ENCODE measurements around the gene GPRC5C. TPM values are rescaled to one million over a fixed set of nuclear protein-coding genes. Genes with fewer than 3 reads are reported as not detected.
A peak's percentile ranks its signal among the peaks of the same experiment; 100 is the strongest.
"Not testable (repeated sequence)": the region's sequence is repeated elsewhere in the genome, so short reads cannot be mapped to it uniquely, and the experiment has no call there.

The GPRC5C gene
- polyA plus RNA-seq, 1 donor from 2014 or later: 0.18 TPM

DNA sequence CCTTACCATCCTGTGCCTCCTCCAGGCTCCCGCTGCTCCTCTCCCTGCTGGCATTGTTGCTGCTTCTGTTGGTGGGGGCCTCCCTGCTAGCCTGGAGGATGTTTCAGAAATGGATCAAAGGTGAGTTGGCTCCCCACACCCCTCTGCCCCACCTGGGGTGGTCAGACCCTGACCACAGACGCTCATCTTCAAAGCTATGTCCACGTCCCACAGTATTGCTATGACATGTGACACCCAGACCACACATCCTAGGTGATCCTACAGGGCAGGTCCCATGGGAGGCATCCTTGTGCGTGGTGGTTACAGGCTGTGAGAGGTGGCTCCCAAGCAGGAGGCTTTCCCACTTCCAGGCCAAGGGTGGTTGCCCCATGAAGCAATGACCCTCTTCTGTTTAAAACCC is 45.5 kb downstream of the GPRC5C start:
- H3K36me3 Mint-ChIP-seq: peaks cover 16% of the 10 kb centered on the region
- H3K4me1 Mint-ChIP-seq: peaks cover 4 to 13% (median 8%) of the 10 kb centered on the region in 3 donors
- peaks cover 0 to 10% (median 2%) of the 10 kb centered on the region in 3 donors for H3K9me3 Mint-ChIP-seq
- H3K27ac Mint-ChIP-seq: peak overlapping the region in 2 of 3 donors; percentile 53 to 59
- no peak overlapping the region for H3K4me3 Mint-ChIP-seq
- H3K27me3 Mint-ChIP-seq: peaks cover 2% of the 10 kb centered on the region

DNA sequence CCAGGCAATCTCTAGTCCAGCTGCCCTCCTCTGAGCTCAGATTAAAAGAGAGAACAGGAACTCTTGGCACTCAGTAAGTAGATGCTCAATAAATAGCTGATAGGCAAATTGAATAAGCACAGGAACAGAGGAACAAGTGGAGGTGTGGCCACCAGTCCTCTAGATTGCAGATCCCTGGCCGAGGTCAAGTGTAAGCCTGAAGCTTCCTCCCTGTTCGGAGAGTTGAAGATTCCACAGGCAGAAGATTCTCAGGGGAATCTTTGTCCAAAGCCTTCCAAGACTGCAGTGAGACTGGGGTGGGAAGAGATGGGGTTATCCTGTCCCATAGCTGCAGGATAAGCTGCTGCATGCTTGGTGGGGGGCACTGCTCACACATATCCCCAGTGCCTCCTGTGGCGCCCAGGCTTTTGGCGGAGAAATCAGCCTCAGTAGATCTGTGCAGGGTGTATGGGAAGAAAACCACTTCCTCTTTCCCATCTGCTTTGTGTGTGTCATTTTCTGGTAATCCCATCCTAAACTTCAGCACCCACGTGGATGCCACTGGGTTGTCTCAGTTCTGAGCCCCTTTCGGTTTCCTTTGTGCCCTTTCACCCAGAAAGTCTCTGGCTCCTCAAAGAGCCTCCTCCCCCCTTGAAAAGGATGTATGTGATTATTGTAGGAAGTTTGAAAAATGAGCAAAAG is 46.7 kb downstream of the GPRC5C start:
- Mint-ChIP-seq H3K36me3 (peaks cover 16% of the 10 kb centered on the region), H3K9me3 (peaks cover 0 to 10% (median 2%) of the 10 kb centered on the region in 3 donors), H3K27ac (peak overlapping the region in 2 of 3 donors; percentile 33 to 70), H3K4me1 (peaks cover 4 to 13% (median 8%) of the 10 kb centered on the region in 3 donors), H3K27me3 (peaks cover 2% of the 10 kb centered on the region), H3K4me3 (peak overlapping the region in 3 of 4 donors; percentile 46 to 65 (median 56))

DNA sequence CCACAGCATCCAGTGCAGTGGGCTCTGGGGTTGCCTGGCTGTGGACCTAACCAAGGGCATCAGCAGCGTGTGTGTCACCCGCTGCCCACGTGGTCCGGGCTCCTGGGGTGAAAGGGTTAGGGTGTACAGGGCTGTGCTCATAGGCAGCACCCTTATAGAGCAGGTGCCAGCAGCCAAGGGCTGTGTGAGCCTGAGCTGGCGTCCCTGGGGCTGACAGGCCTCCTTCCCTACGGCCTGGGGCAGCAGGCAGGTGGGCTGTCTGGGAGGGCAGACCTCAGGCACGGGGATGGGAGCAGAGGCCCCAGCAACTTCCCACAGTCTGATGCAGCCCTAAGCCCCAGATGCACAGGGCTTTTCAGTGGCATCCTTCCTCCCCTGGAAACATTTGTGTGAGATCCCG is 48.4 kb downstream of the GPRC5C start:
- Mint-ChIP-seq H3K9me3 (peaks cover 0 to 4% (median 2%) of the 10 kb centered on the region in 3 donors), H3K36me3 (peaks cover 11% of the 10 kb centered on the region), H3K4me3 (peak overlapping the region in 1 of 4 donors; percentile 9), H3K4me1 (peaks cover 4 to 11% (median 5%) of the 10 kb centered on the region in 3 donors), H3K27ac (peak overlapping the region in 1 of 3 donors; percentile 64), H3K27me3 (peaks cover 2% of the 10 kb centered on the region)

DNA sequence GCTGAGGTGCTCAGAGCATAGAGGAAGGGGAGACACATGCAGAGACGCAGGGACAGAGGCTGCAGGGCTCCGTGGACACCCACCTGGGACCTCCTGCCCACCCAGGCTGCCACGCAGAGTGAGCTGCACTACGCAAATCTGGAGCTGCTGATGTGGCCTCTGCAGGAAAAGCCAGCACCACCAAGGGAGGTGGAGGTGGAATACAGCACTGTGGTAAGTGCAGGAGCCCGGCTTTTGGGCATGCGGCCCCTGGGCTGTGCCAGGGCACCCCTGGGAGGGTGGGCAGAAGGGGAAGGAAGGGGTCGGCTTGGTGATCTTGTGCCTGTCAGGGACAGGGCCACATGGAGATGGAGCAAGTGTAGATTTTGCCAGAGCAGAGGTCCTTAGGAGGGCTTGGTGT is 49.7 kb downstream of the GPRC5C start:
- H3K36me3 Mint-ChIP-seq: peaks cover 2% of the 10 kb centered on the region
- H3K4me1 Mint-ChIP-seq: peaks cover 4 to 11% (median 7%) of the 10 kb centered on the region in 3 donors
- H3K4me3 Mint-ChIP-seq: peak overlapping the region in 1 of 4 donors; percentile 57

DNA sequence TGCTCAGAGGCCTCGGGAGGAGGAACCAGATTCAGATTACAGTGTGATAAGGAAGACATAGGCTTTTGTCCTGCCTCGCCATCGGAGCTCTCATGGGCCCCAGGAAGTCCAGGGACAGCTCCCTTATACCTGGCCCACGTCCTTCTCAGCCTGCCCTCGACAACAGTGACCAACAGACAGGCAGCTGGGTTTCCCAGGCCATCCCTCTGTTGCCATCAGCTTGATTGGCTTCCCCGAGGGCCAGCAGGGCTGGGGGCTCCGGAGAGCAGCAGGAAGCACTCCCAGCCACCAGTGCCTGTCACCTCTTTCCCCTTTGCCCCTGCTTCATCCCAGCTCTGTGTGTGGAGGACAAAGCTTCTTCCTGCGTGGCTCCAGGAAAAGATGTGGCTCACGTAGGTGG is 52.2 kb downstream of the GPRC5C start:
- peaks cover 4% of the 10 kb centered on the region for H3K36me3 Mint-ChIP-seq
- no peaks in the 10 kb centered on the region for H3K9me3 Mint-ChIP-seq
- no peak overlapping the region for H3K27ac Mint-ChIP-seq
- peaks cover 2 to 4% (median 4%) of the 10 kb centered on the region in 3 donors for H3K4me1 Mint-ChIP-seq
- H3K27me3 Mint-ChIP-seq: peaks cover 4% of the 10 kb centered on the region
- no peak overlapping the region for H3K4me3 Mint-ChIP-seq

More for the DNA sequence above, 49.7 kb downstream of the GPRC5C start:
- no peaks in the 10 kb centered on the region for H3K9me3 Mint-ChIP-seq
- H3K27me3 Mint-ChIP-seq: peaks cover 4% of the 10 kb centered on the region
- no peak overlapping the region for H3K27ac Mint-ChIP-seq

DNA sequence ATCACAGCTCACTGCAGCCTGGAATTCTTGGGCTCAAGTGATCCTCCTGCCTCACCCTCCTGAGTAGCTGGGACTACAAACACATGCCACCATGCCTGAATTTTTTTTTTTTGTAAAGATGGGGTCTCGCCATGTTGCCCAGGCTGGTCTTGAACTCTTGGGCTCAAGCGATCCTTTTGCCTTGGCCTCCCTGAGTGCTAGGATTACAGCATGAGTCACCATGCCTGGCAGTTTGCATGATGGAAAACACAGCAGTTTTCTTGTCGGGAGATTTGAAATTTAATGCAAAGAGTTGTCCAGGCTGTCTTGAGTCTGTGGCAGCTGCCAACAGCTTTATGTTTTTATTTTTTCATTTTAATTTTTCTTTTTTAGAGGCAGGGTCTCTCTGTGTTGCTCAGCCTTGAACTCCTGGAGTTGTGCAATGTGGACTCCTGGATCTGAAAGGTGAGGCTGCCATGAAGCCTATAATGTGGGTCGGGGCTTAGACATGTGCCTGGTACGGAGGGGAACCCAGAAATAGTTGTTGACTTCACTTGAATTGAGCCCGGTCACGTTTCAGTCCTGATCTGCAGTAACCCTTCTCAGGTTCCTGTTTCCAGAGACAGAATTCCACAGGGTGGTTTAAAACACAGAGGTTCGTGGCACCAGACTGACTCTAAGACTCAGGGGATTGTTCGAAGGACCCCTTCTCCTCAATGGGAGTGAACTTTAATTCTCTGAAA is 53.3 kb downstream of the GPRC5C start:
- Mint-ChIP-seq H3K4me3 (peak overlapping the region in 1 of 4 donors; percentile 30), H3K9me3 (no peaks in the 10 kb centered on the region), H3K4me1 (peaks cover 0 to 2% (median 0%) of the 10 kb centered on the region in 3 donors), H3K27ac (no peak overlapping the region), H3K27me3 (peaks cover 4% of the 10 kb centered on the region), H3K36me3 (peaks cover 4% of the 10 kb centered on the region)

DNA sequence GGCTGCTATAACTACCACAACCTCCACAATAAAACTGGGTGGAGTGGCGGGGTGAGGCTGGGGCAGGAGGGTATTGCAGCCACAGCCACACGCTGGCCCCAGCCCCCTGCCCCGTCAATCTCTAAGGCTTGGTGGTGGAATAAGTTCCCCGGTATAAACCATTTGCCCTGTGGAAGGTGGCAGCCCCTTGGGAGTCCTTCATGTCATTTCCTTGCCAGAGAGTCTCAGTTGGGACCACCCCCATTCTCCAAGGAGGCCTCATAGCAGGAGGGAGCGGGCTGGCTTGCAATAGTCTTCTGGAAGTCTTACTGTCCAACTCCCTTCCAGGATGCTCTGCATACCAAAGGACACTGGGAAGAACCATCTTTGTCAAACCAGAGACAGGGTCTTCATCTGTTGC is 54.0 kb downstream of the GPRC5C start:
- Mint-ChIP-seq H3K27me3 (peaks cover 4% of the 10 kb centered on the region), H3K36me3 (peaks cover 4% of the 10 kb centered on the region), H3K4me3 (no peak overlapping the region), H3K4me1 (peaks cover 0 to 2% (median 0%) of the 10 kb centered on the region in 3 donors), H3K9me3 (no peaks in the 10 kb centered on the region), H3K27ac (peak overlapping the region in 1 of 3 donors; percentile 31)

DNA sequence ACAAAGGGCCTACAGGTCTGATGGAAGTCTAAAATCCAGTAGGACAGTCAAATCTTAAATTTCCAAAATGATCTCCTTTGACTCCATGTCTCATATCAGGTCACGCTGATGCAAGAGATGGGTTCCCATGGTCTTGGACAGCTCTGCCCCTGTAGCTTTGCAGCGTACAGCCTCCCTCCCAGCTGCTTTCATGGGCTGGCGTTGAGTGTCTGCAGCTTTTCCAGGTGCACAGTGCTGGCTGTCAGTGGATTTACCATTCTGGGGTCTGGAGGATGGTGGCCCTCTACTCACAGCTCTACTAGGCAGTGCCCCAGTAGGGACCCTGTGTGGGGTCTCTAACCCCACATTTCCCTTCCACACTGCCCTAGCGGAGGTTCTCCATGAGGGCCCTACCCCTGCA is 56.4 kb downstream of the GPRC5C start:
- not testable (repeated sequence) for H3K27ac Mint-ChIP-seq, H3K4me3 Mint-ChIP-seq, H3K36me3 Mint-ChIP-seq, H3K27me3 Mint-ChIP-seq, H3K9me3 Mint-ChIP-seq, H3K4me1 Mint-ChIP-seq

DNA sequence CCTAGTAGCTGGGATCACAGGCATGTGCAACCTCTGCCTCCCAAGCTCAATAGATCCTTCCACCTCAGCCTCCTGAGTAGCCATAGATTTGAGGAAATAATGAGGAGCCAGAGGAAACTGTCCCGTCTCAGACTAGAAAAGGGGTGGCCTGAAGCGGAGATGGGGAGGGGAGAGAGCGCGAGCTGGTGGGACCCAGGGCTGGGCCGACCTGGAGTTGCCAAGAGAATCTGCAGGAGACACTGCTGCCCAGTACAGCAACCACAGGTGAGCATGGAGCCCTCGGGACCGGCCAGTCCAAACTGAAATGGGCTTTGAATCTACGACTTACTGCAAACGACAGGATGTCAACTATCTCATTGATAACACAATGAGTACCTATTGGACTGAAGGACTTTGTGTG is 58.8 kb downstream of the GPRC5C start:
- peaks cover 0 to 2% (median 1%) of the 10 kb centered on the region in 3 donors for H3K4me1 Mint-ChIP-seq
- no peak overlapping the region for H3K4me3 Mint-ChIP-seq
- no peaks in the 10 kb centered on the region for H3K9me3 Mint-ChIP-seq
- peaks cover 3% of the 10 kb centered on the region for H3K36me3 Mint-ChIP-seq
- no peak overlapping the region for H3K27ac Mint-ChIP-seq
- H3K27me3 Mint-ChIP-seq: peaks cover 4% of the 10 kb centered on the region

DNA sequence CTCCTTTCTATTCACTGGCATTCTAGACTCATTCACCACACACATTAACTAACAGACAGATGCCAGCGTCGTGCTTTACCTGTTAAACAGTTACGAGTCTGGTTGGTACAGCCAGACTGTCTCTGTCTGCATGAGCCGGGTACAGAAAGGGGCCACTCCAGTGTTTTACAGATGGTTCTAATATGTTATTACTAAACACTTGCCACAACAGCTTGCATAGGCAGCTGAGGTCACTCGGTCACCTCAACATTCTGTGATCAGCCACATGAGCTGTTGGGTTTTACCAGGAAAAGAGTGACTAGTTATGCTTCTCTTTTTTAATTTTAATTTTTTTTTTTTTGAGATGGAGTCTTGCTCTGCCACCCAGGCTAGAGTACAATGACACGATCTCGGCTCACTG is 59.7 kb downstream of the GPRC5C start:
- no peak overlapping the region for H3K4me3 Mint-ChIP-seq
- H3K36me3 Mint-ChIP-seq: peaks cover 3% of the 10 kb centered on the region
- H3K27ac Mint-ChIP-seq: no peak overlapping the region
- no peaks in the 10 kb centered on the region for H3K9me3 Mint-ChIP-seq
- H3K27me3 Mint-ChIP-seq: peaks cover 3% of the 10 kb centered on the region
- peaks cover 0 to 1% (median 0%) of the 10 kb centered on the region in 3 donors for H3K4me1 Mint-ChIP-seq

DNA sequence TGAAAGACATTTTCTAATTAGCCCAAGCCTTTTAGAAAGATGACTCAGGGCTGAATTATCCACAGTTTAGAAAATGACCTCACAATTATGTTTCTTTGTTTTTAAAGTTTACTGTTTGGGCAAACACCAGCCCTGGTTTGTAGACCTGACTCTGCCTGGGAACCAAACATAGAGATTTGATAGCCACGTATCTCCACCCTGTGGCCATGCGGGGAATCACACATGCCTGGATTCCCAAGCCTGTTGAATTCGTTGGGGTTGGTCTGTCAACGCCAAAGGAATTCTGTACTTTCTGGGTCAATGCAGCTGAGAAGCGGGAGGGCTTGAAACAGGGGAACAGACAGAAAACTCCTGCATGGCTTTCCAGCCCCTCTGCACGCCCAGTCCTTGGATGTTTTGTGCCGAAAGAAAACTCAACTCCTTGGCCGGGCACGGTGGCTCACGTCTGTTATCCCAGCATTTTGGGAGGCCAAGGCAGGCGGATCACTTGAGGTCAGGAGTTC is 61.5 kb downstream of the GPRC5C start:
- peaks cover 2% of the 10 kb centered on the region for H3K36me3 Mint-ChIP-seq
- H3K27me3 Mint-ChIP-seq: peaks cover 2% of the 10 kb centered on the region
- peaks cover 0 to 1% (median 0%) of the 10 kb centered on the region in 3 donors for H3K4me1 Mint-ChIP-seq
- H3K27ac Mint-ChIP-seq: no peak overlapping the region
- no peaks in the 10 kb centered on the region for H3K9me3 Mint-ChIP-seq
- no peak overlapping the region for H3K4me3 Mint-ChIP-seq

Other genes with a start within 250 kb of the GPRC5C start
- 2,084 TPM for gene RPL38, start 228.4 kb upstream of the GPRC5C start, polyA plus RNA-seq
- 0.58 TPM for gene TTYH2, start 218.5 kb upstream of the GPRC5C start, polyA plus RNA-seq
- not detected for gene DNAI2, start 157.9 kb upstream of the GPRC5C start, polyA plus RNA-seq
- 0.33 TPM for gene KIF19, start 105.9 kb upstream of the GPRC5C start, polyA plus RNA-seq
- gene BTBD17, start 70.2 kb upstream of the GPRC5C start, polyA plus RNA-seq: not detected
- not detected for gene GPR142, start 64.6 kb upstream of the GPRC5C start, polyA plus RNA-seq
- gene CD300A, start 34.5 kb downstream of the GPRC5C start, polyA plus RNA-seq: 28.0 TPM
- not detected for gene CD300LB, start 99.4 kb downstream of the GPRC5C start, polyA plus RNA-seq
- 1.6 TPM for gene CD300C, start 114.0 kb downstream of the GPRC5C start, polyA plus RNA-seq
- gene CD300H, start 135.4 kb downstream of the GPRC5C start, polyA plus RNA-seq: 0.61 TPM
- gene CD300LD, start 160.2 kb downstream of the GPRC5C start, polyA plus RNA-seq: not detected
- 0.11 TPM for gene CD300E, start 191.7 kb downstream of the GPRC5C start, polyA plus RNA-seq

Measured in IgD-negative memory B cell (primary cell).